NCI-H2227 treated with DMSO at 0.1 percent for 48 hours (cell line): ENCODE measurements around the gene MRPS5.
A peak's percentile ranks its signal among the peaks of the same experiment; 100 is the strongest.
"Not testable (repeated sequence)": the region's sequence is repeated elsewhere in the genome, so short reads cannot be mapped to it uniquely, and the experiment has no call there.

Experiments
- DNase-seq: peaks from one replicate; lab custom pipeline; 2025; lab: John Stamatoyannopoulos, UW

MRPS5 gene

DNA sequence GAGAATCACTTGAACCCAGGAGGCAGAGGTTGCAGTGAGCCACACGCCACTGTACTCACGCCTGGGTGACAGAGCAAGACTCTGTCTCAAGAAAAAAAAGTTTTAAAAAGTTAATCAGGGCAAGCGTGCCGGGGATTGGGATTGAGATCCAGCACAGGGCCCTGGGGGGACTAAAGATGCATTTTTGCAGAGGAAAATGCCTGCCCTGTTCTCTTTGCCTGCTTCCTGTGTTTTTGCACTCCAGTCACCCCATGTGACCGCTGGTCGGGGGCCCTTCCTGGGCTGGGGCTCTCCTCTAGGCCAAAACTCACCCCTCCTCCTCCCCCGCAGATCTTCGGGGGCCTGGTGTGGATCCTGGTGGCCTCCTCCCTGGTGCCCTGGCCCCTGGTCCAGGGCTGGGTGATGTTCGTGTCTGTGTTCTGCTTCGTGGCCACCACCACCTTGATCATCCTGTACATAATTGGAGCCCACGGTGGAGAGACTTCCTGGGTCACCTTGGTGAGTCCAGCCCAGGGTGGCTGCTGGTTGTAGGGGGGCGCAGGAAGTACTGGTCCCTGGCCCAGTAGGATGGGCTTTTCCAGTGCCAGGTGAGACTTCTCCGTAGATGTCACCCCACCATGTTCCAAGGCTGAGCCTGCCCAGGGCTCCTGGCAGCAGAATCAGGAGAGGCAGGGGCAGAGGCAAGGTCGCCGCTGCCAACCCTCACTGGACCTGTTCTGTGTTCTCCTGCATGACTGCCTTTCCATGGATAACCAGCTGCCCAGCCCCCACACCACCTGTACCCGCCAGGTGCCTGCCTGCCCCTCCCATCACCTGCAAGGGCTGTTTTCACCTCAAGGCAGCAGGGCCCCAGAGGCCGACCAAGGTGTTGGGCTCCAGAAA is 73.7 kb downstream of the MRPS5 start:
- no peak for DNase-seq

DNA sequence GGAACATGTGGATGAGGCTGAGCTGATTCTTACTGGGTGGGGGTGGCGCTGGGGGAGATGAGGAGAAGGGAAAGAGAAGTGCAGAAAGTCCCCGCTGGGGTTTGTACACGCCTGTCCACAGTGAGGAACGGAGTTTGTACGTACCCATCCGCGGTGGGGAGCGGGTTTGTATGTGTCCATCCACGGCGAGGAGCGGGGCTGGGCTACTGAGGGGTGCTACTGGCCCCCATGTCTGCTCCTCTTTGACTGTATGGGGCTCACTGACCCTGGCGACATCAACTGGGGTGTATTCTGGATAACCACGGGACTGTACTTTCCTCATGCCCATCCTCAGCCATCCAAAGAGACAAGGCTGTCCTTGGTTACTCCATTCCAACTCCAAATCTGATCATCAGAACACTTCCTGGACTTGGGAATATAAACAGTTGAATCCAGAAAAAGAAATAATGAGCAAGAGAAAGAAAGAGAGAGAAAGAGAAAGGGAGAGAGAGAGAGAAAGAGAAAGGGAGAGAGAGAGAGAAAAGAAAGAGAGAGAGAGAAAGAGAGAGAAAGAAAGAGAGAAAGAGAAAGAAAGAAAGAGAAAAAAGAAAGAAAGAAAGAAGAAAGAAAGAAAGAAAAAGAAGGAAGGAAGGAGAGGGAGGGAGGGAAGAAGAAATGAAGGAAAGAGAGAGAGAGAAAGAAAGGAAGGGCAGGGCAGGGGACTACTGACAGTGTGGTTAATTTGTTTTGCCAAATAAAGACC is 75.1 kb downstream of the MRPS5 start:
- DNase-seq = no peak

DNA sequence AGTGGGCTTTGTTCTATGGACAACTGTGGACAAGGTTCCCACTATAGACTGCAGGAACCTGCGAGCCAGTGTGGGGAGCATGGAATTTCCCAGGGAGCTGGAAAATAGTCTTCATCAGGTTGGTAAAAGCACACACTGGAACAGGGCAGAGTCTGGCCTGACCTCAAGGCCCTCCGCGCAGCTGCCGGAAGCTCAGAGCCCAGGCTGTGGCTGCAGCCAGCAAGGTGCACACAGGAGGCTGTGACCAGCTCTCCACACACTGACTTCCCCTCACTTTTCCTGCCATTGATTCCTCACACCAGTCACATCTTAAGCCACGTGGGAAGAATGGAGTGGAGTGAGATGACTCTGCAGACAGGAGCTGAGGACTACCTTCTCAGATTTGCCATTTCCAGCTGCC is 77.0 kb downstream of the MRPS5 start:
- DNase-seq = no peak

DNA sequence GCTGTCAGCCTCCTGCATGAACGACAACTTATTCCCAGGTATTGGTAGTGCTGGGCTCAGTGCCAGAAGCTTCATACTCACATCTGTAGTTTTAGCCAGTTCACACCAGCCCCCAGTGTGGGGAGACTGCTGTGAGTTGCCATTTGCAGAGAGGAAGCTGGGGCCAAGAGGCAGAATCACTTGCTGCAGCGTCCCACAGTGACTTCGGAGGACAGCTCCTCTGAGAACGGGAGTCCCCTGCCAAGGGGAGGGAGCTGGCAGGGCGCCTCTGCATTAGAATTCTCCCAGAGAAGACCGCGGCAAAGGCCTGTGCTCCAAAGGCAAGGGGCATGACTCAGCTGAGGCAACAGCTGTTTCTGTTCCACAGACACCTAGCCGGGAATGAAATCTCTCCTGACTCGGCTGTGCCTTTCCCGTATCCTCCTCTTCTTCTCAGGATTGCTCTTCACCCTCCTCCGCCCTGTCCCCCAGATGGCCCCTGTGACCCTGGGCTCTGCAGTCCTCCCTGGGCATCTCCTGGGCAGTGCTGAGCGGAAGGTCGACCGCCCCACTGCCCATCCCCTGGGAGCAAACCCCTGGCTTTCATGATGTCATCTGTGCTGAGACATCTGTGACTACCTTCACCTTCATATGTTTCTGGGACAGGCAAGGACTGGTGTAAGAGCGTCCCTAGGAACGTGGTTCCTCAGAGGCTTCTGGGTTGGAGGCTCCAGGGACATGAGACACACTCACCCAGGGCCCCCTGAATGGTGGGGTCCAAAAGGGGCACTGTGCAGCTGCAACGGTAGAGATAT is 78.1 kb downstream of the MRPS5 start:
- peak; percentile 4 for DNase-seq

DNA sequence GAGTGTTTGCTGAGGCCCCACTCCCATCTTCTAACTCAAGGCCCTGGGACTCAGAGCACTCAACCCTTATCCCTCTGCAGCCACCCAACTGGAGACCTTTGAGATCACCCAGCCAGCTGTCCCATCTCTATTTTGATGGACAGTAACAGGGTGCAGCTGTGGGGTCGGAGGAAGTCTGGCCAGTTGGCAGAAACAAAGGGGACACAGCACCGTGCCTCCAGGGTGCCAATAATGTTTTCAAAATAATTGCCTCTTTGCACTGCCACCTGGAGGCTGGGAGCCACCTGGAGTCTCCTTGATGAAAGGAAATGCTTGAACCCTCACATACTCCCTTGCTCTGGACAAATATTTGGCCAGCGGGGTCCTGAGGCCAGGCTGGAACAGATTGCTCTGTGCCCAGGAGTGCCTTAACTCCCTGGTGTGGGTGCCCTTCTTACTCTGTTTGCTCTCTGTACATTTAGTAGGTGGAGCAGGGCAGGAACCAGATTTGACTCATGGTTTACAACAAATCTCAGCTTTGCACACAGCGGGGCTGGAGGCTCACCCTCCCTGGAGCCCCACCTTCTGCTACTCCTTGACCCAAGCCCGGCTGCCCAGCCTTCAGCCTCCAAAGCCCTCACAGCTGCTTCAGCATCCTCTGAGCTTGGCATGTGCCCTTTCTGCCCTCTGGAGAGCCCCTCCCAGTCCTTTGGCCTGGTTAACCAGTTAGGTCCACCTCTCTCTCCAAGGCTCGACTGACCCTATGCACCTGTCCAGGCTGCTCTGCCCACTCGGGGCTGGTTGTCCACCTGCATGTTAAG is 78.9 kb downstream of the MRPS5 start:
- no peak for DNase-seq

DNA sequence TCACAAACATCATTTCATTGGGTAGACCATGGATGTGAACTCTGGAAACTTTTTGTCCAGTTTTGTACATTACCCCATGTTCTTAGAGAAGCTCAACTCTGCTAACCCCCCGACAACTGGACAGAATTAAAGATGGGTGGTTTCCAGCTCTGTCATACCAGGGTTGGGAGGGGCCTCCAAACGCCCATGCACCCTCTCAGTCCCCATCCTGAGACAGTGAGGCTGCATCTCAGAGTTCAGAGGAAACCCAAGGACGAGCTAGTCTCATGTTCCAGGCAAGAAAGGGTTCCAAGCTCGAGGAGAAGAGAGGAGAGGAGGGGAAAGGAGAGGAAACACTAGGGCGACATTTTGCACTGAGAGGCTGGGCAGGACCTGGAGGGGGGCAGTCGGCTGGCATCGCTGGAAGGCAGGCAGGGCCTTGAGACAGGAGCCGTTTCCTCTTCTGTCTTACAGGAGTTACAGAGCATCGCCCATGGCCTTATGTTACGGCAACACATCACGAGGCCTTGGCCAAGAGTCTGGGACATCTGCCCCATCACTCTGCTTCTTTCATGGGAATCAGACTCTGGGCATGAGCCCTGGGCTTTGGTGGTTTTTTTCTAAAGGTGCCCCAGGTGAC is 79.7 kb downstream of the MRPS5 start:
- no peak for DNase-seq

DNA sequence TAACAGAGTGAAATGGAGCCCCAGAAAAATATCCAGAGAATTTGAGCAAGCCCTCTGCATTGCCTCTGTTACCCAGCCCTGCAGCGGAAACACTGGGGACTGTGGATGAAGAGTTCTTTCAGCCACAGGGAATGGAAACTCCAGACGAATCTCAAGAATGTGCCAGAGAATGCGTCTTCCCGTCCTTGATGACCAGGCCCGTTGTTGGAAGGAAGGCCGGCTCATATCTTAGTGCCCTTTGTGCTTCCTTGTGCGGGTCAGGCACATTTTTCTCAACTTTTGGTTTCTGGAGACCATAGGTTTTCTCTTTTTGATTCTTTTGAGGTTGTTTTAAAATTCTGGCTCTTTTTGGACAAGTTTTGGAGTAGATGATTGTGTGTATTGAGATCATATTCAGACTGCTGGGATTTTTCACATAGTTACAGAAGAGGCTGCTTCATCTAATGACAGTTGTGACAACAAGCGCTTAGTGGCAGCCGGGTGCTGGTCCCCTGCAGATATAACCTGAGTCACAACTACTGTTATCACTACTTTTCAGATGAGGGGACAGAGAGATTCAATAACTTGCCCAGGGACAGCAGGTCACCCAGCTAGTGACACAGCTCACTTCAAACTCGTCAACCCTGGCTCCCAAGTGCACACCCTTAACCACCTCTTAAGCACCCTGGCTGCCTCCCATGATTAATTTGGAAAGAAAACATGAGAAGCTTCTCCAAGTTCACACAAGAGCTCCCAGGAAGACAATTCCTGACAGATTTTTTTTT is 80.4 kb downstream of the MRPS5 start:
- no peak for DNase-seq

DNA sequence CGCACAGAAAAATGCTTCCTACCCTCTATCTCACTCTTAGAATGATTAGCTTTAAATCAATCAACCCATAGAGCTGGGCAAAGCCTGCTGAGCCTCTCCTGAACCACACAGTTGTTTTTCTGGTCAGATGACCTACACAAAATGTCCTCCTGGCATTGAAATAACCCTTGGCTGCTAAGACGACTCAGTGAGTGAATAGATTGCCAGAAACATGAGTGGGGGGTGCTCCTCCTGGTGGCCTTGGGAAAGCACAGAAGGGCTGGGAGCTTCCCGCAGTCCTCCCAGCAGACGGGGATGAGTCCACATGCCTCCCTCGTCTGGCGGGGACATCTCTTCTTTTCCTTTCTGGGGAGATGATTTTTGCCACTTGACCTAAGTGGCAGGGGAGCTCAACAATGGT is 81.2 kb downstream of the MRPS5 start:
- DNase-seq = no peak

DNA sequence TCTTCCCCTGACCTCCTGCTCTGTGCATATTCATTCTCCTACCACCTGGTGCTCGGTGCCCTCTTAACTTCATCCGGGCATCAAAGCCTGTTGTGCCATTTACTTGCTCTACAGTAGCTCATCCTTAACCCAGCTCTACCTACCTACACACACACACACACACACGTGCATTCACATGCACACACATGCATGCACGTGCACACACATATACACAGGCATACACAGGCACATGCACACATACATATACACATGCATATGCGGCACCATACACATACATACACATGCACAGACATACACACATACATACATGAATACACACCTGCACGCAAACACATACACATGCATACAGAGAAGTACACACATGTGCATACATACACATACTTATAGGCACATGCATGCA is 81.6 kb downstream of the MRPS5 start:
- DNase-seq = no peak

DNA sequence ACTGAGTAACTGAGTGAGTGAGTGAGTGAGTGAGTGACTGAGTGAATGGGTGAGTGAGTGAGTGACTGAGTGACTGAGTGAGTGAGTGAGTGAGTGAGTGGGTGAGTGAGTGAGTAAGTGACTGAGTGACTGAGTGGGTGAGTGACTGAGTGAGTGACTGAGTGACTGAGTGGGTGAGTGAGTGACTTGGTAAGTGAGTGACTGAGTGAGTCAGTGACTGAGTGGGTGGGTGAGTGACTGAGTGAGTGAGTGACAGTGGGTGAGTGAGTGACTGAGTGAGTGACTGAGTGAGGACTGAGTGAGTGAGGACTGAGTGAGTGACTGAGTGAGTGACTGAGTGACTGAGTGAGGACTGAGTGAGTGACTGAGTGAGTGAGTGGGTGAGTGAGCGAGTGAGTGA is 82.2 kb downstream of the MRPS5 start:
- DNase-seq = no peak

DNA sequence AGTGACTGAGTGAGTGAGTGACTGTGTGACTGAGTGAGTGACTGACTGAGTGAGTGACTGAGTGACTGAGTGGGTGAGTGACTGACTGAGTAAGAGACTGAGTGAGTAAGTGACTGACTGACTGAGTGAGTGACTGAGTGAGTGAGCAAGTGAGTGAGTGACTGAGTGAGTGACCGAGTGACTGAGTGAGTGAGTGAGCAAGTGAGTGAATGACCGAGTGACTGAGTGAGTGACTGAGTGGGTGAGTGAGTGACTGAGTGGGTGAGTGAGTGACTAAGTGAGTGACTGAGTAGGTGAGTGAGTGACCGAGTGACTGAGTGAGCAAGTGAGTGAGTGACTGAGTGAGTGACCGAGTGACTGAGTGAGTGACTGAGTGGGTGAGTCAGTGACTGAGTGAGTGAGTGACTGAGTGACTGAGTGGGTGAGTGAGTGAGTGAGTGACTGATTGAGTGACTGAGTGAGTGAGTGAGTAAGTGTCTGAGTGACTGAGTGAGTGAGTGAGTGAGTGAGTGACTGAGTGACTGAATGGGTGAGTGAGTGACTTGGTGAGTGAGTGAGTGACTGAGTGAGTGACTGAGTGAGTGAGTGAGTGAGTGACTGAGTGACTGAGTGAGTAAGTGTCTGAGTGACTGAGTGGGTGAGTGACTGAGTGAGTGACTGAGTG is 82.8 kb downstream of the MRPS5 start:
- DNase-seq = no peak

DNA sequence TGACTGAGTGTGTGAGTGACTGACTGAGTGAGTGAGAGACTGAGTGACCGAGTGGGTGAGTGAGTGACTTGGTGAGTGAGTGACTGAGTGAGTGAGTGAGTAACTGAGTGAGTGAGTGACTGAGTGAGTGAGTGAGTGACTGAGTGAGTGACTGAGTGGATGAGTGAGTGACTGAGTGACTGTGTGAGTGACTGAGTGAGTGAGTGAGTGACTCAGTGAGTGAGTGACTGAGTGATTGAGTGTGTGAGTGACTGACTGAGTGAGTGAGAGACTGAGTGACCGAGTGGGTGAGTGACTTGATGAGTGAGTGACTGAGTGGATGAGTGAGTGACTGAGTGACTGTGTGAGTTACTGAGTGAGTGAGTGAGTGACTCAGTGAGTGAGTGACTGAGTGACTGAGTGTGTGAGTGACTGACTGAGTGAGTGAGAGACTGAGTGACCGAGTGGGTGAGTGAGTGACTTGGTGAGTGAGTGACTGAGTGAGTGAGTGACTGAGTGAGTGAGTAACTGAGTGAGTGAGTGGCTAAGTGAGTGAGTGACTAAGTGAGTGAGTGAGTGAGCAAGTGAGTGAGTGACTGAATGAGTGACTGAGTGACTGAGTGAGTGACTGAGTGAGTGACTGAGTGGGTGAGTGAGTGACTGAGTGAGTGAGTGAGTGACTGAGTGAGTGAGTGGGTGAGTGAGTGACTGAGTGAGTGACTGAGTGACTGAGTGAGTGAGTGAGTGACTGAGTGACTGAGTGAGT is 83.6 kb downstream of the MRPS5 start:
- not testable (repeated sequence) for DNase-seq

DNA sequence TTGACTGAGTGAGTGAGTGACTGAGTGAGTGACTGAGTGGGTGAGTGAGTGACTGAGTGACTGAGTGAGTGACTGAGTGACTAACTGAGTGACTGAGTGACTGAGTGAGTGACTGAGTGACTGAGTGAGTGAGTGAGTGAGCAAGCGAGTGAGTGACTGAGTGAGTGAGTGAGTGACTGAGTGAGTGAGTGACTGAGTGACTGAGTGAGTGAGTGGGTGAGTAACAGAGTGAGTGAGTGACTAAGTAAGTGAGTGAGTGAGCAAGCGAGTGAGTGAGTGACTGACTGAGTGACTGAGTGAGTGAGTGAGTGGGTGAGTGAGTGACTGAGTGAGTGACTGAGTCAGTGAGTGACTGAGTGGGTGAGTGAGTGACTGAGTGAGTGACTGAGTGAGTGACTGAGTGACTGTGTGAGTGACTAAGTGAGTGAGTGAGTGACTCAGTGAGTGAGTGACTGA is 84.2 kb downstream of the MRPS5 start:
- no peak for DNase-seq

DNA sequence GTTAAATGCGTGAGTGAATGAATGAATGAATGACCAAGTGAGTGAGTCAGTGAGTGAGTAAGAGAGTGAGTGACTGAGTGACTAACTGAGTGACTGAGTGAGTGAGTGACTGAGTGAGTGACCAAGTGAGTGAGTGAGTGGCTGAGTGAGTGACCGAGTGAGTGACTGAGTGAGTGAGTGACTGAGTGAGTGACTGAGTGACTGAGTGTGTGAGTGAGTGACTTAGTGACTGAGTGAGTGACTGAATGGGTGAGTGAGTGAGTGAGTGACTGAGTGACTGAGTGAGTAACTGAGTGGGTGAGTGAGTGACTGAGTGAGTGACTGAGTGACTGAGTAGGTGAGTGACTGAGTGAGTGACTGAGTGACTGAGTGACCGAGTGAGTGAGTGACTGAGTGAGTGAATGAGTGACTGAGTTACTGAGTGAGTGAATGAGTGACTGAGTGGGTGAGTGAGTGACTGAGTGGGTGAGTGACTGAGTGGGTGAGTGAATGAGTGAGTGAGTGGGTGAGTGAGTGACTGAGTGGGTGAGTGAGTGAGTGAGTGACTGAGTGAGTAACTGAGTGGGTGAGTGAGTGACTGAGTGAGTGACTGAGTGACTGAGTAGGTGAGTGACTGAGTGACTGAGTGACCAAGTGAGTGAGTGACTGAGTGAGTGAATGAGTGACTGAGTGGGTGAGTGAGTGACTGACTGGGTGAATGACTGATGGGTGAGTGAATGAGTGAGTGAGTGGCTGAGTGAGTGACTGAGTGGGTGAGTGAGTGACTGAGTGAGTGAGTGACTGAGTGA is 84.8 kb downstream of the MRPS5 start:
- DNase-seq = no peak
